ENCODE results near the gene KLHL8. TPM values are rescaled to one million over a fixed set of nuclear protein-coding genes. Genes with fewer than 3 reads are reported as not detected.

KLHL8 gene
- total RNA-seq, 1 experiment from 2014 or later: 7.5 TPM

DNA sequence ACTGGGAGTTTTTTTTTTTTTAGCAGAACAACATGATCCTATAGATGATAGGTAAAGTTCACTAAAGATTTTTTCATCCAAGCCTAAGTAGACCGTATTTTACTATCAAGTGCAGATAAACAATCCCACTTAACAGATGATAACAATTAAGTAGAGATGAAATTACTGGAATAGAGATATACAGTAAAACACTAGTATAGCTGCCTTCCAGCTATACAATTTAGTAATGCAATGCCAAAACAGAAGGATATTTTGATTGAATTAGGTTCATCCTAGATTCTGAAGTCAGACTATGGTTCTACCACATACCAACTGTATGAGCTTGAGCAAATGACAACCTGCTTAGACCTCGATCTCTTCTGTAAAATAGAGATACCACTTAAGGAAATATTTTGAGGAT is 24.3 kb downstream of the KLHL8 start:
- peaks cover 2% of the 10 kb centered on the region for H3K79me1 ChIP-seq (ENCODE audit: insufficient read depth, low read depth, low read length, poor library complexity, severe bottlenecking)
- H3K4me2 ChIP-seq (ENCODE audit: insufficient read depth, insufficient read length, low read length): no peak overlapping the region
- no peak overlapping the region for H2BK15ac ChIP-seq (ENCODE audit: low read depth, low read length)
- no peak overlapping the region for H3K18ac ChIP-seq (ENCODE audit: insufficient read length, low read depth, low read length)
- H3K56ac ChIP-seq (ENCODE audit: insufficient read length, low read depth, low read length): no peak overlapping the region
- TF ChIP-seq, protein P1, sequence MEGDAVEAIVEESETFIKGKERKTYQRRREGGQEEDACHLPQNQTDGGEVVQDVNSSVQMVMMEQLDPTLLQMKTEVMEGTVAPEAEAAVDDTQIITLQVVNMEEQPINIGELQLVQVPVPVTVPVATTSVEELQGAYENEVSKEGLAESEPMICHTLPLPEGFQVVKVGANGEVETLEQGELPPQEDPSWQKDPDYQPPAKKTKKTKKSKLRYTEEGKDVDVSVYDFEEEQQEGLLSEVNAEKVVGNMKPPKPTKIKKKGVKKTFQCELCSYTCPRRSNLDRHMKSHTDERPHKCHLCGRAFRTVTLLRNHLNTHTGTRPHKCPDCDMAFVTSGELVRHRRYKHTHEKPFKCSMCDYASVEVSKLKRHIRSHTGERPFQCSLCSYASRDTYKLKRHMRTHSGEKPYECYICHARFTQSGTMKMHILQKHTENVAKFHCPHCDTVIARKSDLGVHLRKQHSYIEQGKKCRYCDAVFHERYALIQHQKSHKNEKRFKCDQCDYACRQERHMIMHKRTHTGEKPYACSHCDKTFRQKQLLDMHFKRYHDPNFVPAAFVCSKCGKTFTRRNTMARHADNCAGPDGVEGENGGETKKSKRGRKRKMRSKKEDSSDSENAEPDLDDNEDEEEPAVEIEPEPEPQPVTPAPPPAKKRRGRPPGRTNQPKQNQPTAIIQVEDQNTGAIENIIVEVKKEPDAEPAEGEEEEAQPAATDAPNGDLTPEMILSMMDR (conservative IDR thresholded peaks at IDR 0.05): no peak
- no peak overlapping the region for H4K5ac ChIP-seq (ENCODE audit: insufficient read length, low read depth, low read length)
- H2BK120ac ChIP-seq (ENCODE audit: low read depth, low read length, poor library complexity, severe bottlenecking): no peak overlapping the region
- no peaks in the 10 kb centered on the region for H3K27me3 Mint-ChIP-seq (ENCODE audit: low read depth)
- H4K91ac ChIP-seq (ENCODE audit: insufficient read length, low read depth, low read length): no peak overlapping the region
- H3K23ac ChIP-seq (ENCODE audit: insufficient read length, low read depth, low read length): no peak overlapping the region
- H2AFZ ChIP-seq (ENCODE audit: low read length): no peak overlapping the region
- H3K4me3 Mint-ChIP-seq: no peak overlapping the region
- H3K14ac ChIP-seq (ENCODE audit: insufficient read depth, low read length): no peak overlapping the region
- no peaks in the 10 kb centered on the region for H3K23me2 ChIP-seq (ENCODE audit: insufficient read length, low read depth, low read length, poor library complexity, severe bottlenecking)
- no CpG with 5 or more reads among the region's 2 CpGs for WGBS (ENCODE audit: extremely low coverage, insufficient read length, low lambda C conversion rate)
- no peak overlapping the region for H2BK12ac ChIP-seq (ENCODE audit: insufficient read length, low read depth, low read length)
- peaks cover 2% of the 10 kb centered on the region; the same call in 1 of the 2 replicates for H3K79me2 ChIP-seq (ENCODE audit: insufficient read depth, low read length)
- H3K4me1 Mint-ChIP-seq: peaks cover 5% of the 10 kb centered on the region in 2 experiments
- no peak overlapping the region for H2BK20ac ChIP-seq (ENCODE audit: low read depth, low read length, poor library complexity, severe bottlenecking)
- H3K9me3 ChIP-seq (ENCODE audit: control insufficient read depth, low read depth, low read length): no peaks in the 10 kb centered on the region
- no peaks in the 10 kb centered on the region for H3K36me3 Mint-ChIP-seq (ENCODE audit: insufficient read depth in 1 of 3, low read depth in 3 of 3)
- no peaks in the 10 kb centered on the region for H3K9me3 Mint-ChIP-seq
- H4K20me1 ChIP-seq (ENCODE audit: control insufficient read depth, insufficient read depth, insufficient read length): no peaks in the 10 kb centered on the region
- no peak overlapping the region for H4K8ac ChIP-seq (replicated peaks; ENCODE audit: insufficient read length, low read depth, low read length)
- DNase-seq: no peak
- no peak overlapping the region for H3T11ph ChIP-seq (ENCODE audit: low read length)
- H3K27ac Mint-ChIP-seq: no peak overlapping the region
- no peaks in the 10 kb centered on the region for H3K4me1 ChIP-seq (ENCODE audit: insufficient read depth, low read length)
- no peak overlapping the region for H3K27ac ChIP-seq (ENCODE audit: insufficient read length, low read depth, low read length)
- no peak overlapping the region for H2AK5ac ChIP-seq (ENCODE audit: insufficient read length, low read length)
- no peak overlapping the region for H3K4ac ChIP-seq (ENCODE audit: low read depth, low read length)
- no peaks in the 10 kb centered on the region for H3K27me3 ChIP-seq (ENCODE audit: insufficient read depth, low read length)
- H2BK5ac ChIP-seq (ENCODE audit: insufficient read length, low read length): no peak overlapping the region
- H3K9ac ChIP-seq (ENCODE audit: extremely low read depth, insufficient read length, low read length): no peak overlapping the region
